Measurements from ENCODE around the gene KCNH4.

KCNH4 gene

GRCh38 chr17:42116705-42117396 lies 64.1 kb downstream of the KCNH4 start:
- Histone ChIP-seq H3K9me3 (ENCODE audit: control insufficient read depth, insufficient read depth, low read length) (no peaks in the 10 kb centered on the region), H3K36me3 (ENCODE audit: insufficient read depth, low read length) (no peaks in the 10 kb centered on the region), H3K4me1 (ENCODE audit: insufficient read depth, low read length) (peaks cover 11% of the 10 kb centered on the region), H3K9ac (ENCODE audit: low read depth, low read length) (no peak overlapping the region)

- Histone ChIP-seq H3K36me3 (ENCODE audit: insufficient read depth, low read length) (no peaks in the 10 kb centered on the region), H3K4me1 (ENCODE audit: insufficient read depth, low read length) (peaks cover 3% of the 10 kb centered on the region; the same call in 1 of the 2 replicates), H3K9ac (ENCODE audit: low read depth, low read length) (no peak overlapping the region), H3K9me3 (ENCODE audit: control insufficient read depth, insufficient read depth, low read length) (no peaks in the 10 kb centered on the region)
Observed at GRCh38 chr17:42114118-42114517, 66.8 kb downstream of the KCNH4 start.

- H3K9me3 ChIP-seq (ENCODE audit: control insufficient read depth, insufficient read depth, low read length): no peaks in the 10 kb centered on the region
- no peaks in the 10 kb centered on the region for H3K36me3 ChIP-seq (ENCODE audit: insufficient read depth, low read length)
- H3K4me1 ChIP-seq (ENCODE audit: insufficient read depth, low read length): peaks cover 3% of the 10 kb centered on the region; the same call in 1 of the 2 replicates
- H3K9ac ChIP-seq (ENCODE audit: low read depth, low read length): no peak overlapping the region
Observed at GRCh38 chr17:42113293-42114069, 67.5 kb downstream of the KCNH4 start.

- no peaks in the 10 kb centered on the region for H3K36me3 ChIP-seq (ENCODE audit: insufficient read depth, low read length)
- peaks cover 9% of the 10 kb centered on the region; the same call in 1 of the 2 replicates for H3K4me1 ChIP-seq (ENCODE audit: insufficient read depth, low read length)
- H3K9me3 ChIP-seq (ENCODE audit: control insufficient read depth, insufficient read depth, low read length): no peaks in the 10 kb centered on the region
- no peak within 1 kb of the TSS for H3K9ac ChIP-seq (ENCODE audit: low read depth, low read length)
Observed at GRCh38 chr17:42112552-42113176, 68.3 kb downstream of the KCNH4 start, which contains the start of gene DHX58. Gene DHX58, minus strand, starts transcription at chr17:42112714. Its CDS starts 822 bp downstream, at chr17:42111892.

- H3K36me3 ChIP-seq (ENCODE audit: insufficient read depth, low read length): no peaks in the 10 kb centered on the region
- H3K9me3 ChIP-seq (ENCODE audit: control insufficient read depth, insufficient read depth, low read length): no peaks in the 10 kb centered on the region
- H3K9ac ChIP-seq (ENCODE audit: low read depth, low read length): no peak overlapping the region
- H3K4me1 ChIP-seq (ENCODE audit: insufficient read depth, low read length): peaks cover 9% of the 10 kb centered on the region; the same call in 1 of the 2 replicates
Observed at GRCh38 chr17:42111871-42112551, 68.9 kb downstream of the KCNH4 start.

- Histone ChIP-seq H3K9ac (ENCODE audit: low read depth, low read length) (no peak overlapping the region), H3K36me3 (ENCODE audit: insufficient read depth, low read length) (no peaks in the 10 kb centered on the region), H3K4me1 (ENCODE audit: insufficient read depth, low read length) (peaks cover 9% of the 10 kb centered on the region; the same call in 1 of the 2 replicates), H3K9me3 (ENCODE audit: control insufficient read depth, insufficient read depth, low read length) (no peaks in the 10 kb centered on the region)
Observed at GRCh38 chr17:42111265-42111636, 69.7 kb downstream of the KCNH4 start.

GRCh38 chr17:42110301-42111264 lies 70.4 kb downstream of the KCNH4 start:
- peaks cover 9% of the 10 kb centered on the region; the same call in 1 of the 2 replicates for H3K4me1 ChIP-seq (ENCODE audit: insufficient read depth, low read length)
- no peak overlapping the region for H3K9ac ChIP-seq (ENCODE audit: low read depth, low read length)
- no peaks in the 10 kb centered on the region for H3K36me3 ChIP-seq (ENCODE audit: insufficient read depth, low read length)
- H3K9me3 ChIP-seq (ENCODE audit: control insufficient read depth, insufficient read depth, low read length): no peaks in the 10 kb centered on the region

- H3K9ac ChIP-seq (ENCODE audit: low read depth, low read length): no peak overlapping the region
- no peaks in the 10 kb centered on the region for H3K9me3 ChIP-seq (ENCODE audit: control insufficient read depth, insufficient read depth, low read length)
- peaks cover 9% of the 10 kb centered on the region; the same call in 1 of the 2 replicates for H3K4me1 ChIP-seq (ENCODE audit: insufficient read depth, low read length)
- H3K36me3 ChIP-seq (ENCODE audit: insufficient read depth, low read length): no peaks in the 10 kb centered on the region
Observed at GRCh38 chr17:42109086-42109485, 71.9 kb downstream of the KCNH4 start.

- peak overlapping the region; percentile 37; the same call in 1 of the 2 replicates for H3K9ac ChIP-seq (ENCODE audit: low read depth, low read length)
- H3K9me3 ChIP-seq (ENCODE audit: control insufficient read depth, insufficient read depth, low read length): no peaks in the 10 kb centered on the region
- H3K36me3 ChIP-seq (ENCODE audit: insufficient read depth, low read length): no peaks in the 10 kb centered on the region
- peaks cover 9% of the 10 kb centered on the region; the same call in 1 of the 2 replicates for H3K4me1 ChIP-seq (ENCODE audit: insufficient read depth, low read length)
Observed at GRCh38 chr17:42107597-42108576, 73.1 kb downstream of the KCNH4 start.

GRCh38 chr17:42107124-42107523 lies 73.8 kb downstream of the KCNH4 start:
- Histone ChIP-seq H3K9ac (ENCODE audit: low read depth, low read length) (peak overlapping the region; percentile 37; the same call in 1 of the 2 replicates), H3K9me3 (ENCODE audit: control insufficient read depth, insufficient read depth, low read length) (no peaks in the 10 kb centered on the region), H3K4me1 (ENCODE audit: insufficient read depth, low read length) (peaks cover 6% of the 10 kb centered on the region; the same call in 1 of the 2 replicates), H3K36me3 (ENCODE audit: insufficient read depth, low read length) (no peaks in the 10 kb centered on the region)
